GM19193 (cell line): ENCODE measurements around the gene CHIT1.

Source experiments
- POLR2A ChIP-seq: IDR thresholded peaks from 4 replicates; pipeline ENCODE4 v1.6.1; 2011; ENCODE audit not compliant: insufficient read depth, insufficient read length; ENCODE audit errors: extremely low read depth

Gene CHIT1

DNA sequence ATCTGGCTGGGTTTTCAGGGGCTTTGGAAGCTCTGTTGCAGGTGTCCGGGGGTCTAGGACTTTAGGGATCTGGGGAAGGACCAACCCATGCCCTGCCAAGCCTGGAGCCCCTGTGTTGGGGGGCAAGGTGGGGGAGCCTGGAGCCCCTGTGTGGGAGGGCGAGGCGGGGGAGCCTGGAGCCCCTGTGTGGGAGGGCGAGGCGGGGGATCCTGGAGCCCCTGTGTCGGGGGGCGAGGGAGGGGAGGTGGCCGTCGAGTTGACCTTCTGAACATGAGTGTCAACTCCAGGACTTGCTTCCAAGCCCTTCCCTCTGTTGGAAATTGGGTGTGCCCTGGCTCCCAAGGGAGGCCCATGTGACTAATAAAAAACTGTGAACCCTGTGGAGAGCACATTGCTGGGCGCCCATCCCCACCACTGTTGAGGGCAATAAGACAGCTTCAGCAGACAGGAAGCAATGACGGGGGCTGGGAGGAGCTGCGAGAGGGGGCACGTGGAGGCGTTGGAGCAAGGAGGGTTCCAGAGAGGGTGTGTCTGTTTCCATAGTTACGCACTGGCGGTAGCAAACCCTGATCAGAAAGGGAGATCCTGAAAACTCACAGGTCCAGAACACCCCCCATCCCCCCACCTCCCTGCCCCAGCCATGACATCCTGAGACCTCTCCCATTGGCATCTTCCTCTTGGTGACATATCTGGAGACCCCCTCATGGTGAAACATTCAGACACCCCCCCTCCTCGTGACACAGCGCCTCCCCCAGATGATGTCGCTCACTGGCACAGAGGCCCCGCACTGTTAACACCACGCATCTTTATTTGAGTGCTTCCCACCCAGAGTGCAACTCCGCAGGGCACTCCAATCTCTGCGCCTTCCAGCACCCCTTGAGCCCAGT lies 62.2 kb downstream of the CHIT1 start:
- no peak for TF ChIP-seq POLR2A

DNA sequence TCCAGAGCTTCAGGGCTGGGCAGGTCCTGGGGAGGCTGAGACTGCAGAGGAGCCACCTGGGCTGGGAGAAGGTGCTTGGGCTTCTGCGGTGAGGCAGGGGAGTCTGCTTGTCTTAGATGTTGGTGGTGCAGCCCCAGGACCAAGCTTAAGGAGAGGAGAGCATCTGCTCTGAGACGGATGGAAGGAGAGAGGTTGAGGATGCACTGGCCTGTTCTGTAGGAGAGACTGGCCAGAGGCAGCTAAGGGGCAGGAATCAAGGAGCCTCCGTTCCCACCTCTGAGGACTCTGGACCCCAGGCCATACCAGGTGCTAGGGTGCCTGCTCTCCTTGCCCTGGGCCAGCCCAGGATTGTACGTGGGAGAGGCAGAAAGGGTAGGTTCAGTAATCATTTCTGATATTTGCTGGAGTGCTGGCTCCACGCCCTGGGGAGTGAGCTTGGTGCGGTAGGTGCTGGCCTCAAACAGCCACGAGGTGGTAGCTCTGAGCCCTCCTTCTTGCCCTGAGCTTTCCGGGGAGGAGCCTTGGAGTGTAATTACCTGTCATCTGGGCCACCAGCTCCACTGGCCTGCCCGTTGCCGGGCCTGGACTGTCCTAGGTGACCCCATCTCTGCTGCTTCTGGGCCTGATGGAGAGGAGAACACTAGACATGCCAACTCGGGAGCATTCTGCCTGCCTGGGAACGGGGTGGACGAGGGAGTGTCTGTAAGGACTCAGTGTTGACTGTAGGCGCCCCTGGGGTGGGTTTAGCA lies 63.1 kb downstream of the CHIT1 start:
- TF ChIP-seq POLR2A: no peak
